IPS DF 6.9 (cell line): Measurements from ENCODE around the gene TAS2R42.
A peak's percentile ranks its signal among the peaks of the same experiment; 100 is the strongest.

Experiments used
- DNase-seq: peaks from one replicate; pipeline ENCODE4 v3.0.0-alpha.2; 2013; ENCODE audit warnings: low read depth, low spot score
- H3K27ac ChIP-seq: one replicate; pipeline ENCODE4 v1.5.1; 2013; ENCODE audit warnings: low read length, control low read depth
- H3K27me3 ChIP-seq: 2 replicates; pipeline ENCODE4 v1.6.1; 2013; ENCODE audit warnings: mild to moderate bottlenecking, low read length; ENCODE audit not compliant: control insufficient read depth, insufficient read depth
- H3K36me3 ChIP-seq: 2 replicates; pipeline ENCODE4 v1.6.1; 2013; ENCODE audit warnings: low read length; ENCODE audit not compliant: control insufficient read depth, insufficient read depth
- H3K4me1 ChIP-seq: 2 replicates; pipeline ENCODE4 v1.6.1; 2013; ENCODE audit warnings: low read length; ENCODE audit not compliant: control insufficient read depth, insufficient read depth
- H3K4me3 ChIP-seq: 2 replicates; pipeline ENCODE4 v1.5.1; 2013; ENCODE audit warnings: mild to moderate bottlenecking, low read length
- H3K9me3 ChIP-seq: 2 replicates; pipeline ENCODE4 v1.6.1; 2013; ENCODE audit warnings: low read length, inconsistent platforms; ENCODE audit not compliant: control insufficient read depth, insufficient read depth
- WGBS: extraction: QIAGEN DNeasy Blood & Tissue Kit; methylation state at CpG from one replicate; pipeline ENCODE4 v1.1.7; 2013; ENCODE audit warnings: mixed read lengths, missing lambda C conversion rate; ENCODE audit not compliant: insufficient read length, insufficient coverage; 5-methylcytosine and 5-hydroxymethylcytosine counted together

The TAS2R42 gene

GRCh38 chr12:11186837-11187236 lies at the start of gene TAS2R42:
TSS of gene TAS2R42 (minus strand) at chr12:11186937. CDS start at chr12:11186937, 0 bp downstream.
- Histone ChIP-seq H3K27ac (no peak within 1 kb of the TSS), H3K27me3 (no peaks in the 10 kb centered on the region), H3K36me3 (no peaks in the 10 kb centered on the region), H3K9me3 (no peaks in the 10 kb centered on the region), H3K4me1 (no peaks in the 10 kb centered on the region), H3K4me3 (no peak within 1 kb of the TSS)
- WGBS, result no CpG with 5 or more reads among the region's 2 CpGs
- no peak for DNase-seq

- Histone ChIP-seq H3K27me3 (no peaks in the 10 kb centered on the region), H3K36me3 (no peaks in the 10 kb centered on the region), H3K9me3 (no peaks in the 10 kb centered on the region), H3K4me3 (no peak overlapping the region), H3K27ac (no peak overlapping the region), H3K4me1 (no peaks in the 10 kb centered on the region)
- WGBS, result no CpG with 5 or more reads among the region's 5 CpGs
- DNase-seq, result no peak
Observed at GRCh38 chr12:11233532-11233931, 46.8 kb upstream of the TAS2R42 start.

GRCh38 chr12:11228296-11228879 lies 41.7 kb upstream of the TAS2R42 start:
- no peak overlapping the region for H3K4me3 ChIP-seq
- no peaks in the 10 kb centered on the region for H3K4me1 ChIP-seq
- no peaks in the 10 kb centered on the region for H3K36me3 ChIP-seq
- no peaks in the 10 kb centered on the region for H3K27me3 ChIP-seq
- WGBS, result no CpG with 5 or more reads among the region's 5 CpGs
- H3K9me3 ChIP-seq, result no peaks in the 10 kb centered on the region
- DNase-seq, result peak; percentile 73
- no peak overlapping the region for H3K27ac ChIP-seq

GRCh38 chr12:11227373-11227772 lies 40.6 kb upstream of the TAS2R42 start:
- Histone ChIP-seq H3K27ac (no peak overlapping the region), H3K27me3 (no peaks in the 10 kb centered on the region), H3K36me3 (no peaks in the 10 kb centered on the region), H3K9me3 (no peaks in the 10 kb centered on the region), H3K4me3 (no peak overlapping the region), H3K4me1 (no peaks in the 10 kb centered on the region)
- DNase-seq, result no peak
- WGBS, result no CpG with 5 or more reads among the region's 4 CpGs

- DNase-seq, result no peak
- Histone ChIP-seq H3K27me3 (no peaks in the 10 kb centered on the region), H3K4me3 (no peak overlapping the region), H3K4me1 (no peaks in the 10 kb centered on the region), H3K27ac (no peak overlapping the region), H3K9me3 (no peaks in the 10 kb centered on the region), H3K36me3 (no peaks in the 10 kb centered on the region)
- WGBS, result no CpG with 5 or more reads among the region's 1 CpG
Observed at GRCh38 chr12:11209113-11209512, 22.4 kb upstream of the TAS2R42 start.

- WGBS, result no CpG with 5 or more reads among the region's 3 CpGs
- Histone ChIP-seq H3K36me3 (no peaks in the 10 kb centered on the region), H3K9me3 (no peaks in the 10 kb centered on the region), H3K4me1 (no peaks in the 10 kb centered on the region), H3K27me3 (no peaks in the 10 kb centered on the region), H3K4me3 (no peak overlapping the region), H3K27ac (no peak overlapping the region)
- DNase-seq, result no peak
Observed at GRCh38 chr12:11204173-11204572, 17.4 kb upstream of the TAS2R42 start.

- H3K27me3 ChIP-seq, result no peaks in the 10 kb centered on the region
- DNase-seq, result no peak
- H3K27ac ChIP-seq, result no peak overlapping the region
- no peak overlapping the region for H3K4me3 ChIP-seq
- no peaks in the 10 kb centered on the region for H3K4me1 ChIP-seq
- H3K9me3 ChIP-seq, result no peaks in the 10 kb centered on the region
- no peaks in the 10 kb centered on the region for H3K36me3 ChIP-seq
Observed at GRCh38 chr12:11202811-11203210, 16.1 kb upstream of the TAS2R42 start.

GRCh38 chr12:11183011-11183410 lies 3.7 kb downstream of the TAS2R42 start:
- DNase-seq, result no peak
- Histone ChIP-seq H3K27me3 (no peaks in the 10 kb centered on the region), H3K4me3 (no peak overlapping the region), H3K9me3 (no peaks in the 10 kb centered on the region), H3K36me3 (no peaks in the 10 kb centered on the region), H3K27ac (no peak overlapping the region), H3K4me1 (no peaks in the 10 kb centered on the region)

- Histone ChIP-seq H3K4me3 (no peak overlapping the region), H3K4me1 (no peaks in the 10 kb centered on the region), H3K27ac (no peak overlapping the region), H3K9me3 (no peaks in the 10 kb centered on the region), H3K36me3 (no peaks in the 10 kb centered on the region), H3K27me3 (no peaks in the 10 kb centered on the region)
- DNase-seq, result no peak
Observed at GRCh38 chr12:11182529-11182928, 4.2 kb downstream of the TAS2R42 start.

GRCh38 chr12:11178250-11178649 lies 8.5 kb downstream of the TAS2R42 start:
- H3K36me3 ChIP-seq, result no peaks in the 10 kb centered on the region
- H3K4me1 ChIP-seq, result no peaks in the 10 kb centered on the region
- no CpG with 5 or more reads among the region's 1 CpG for WGBS
- no peaks in the 10 kb centered on the region for H3K9me3 ChIP-seq
- H3K27me3 ChIP-seq, result no peaks in the 10 kb centered on the region
- H3K27ac ChIP-seq, result no peak overlapping the region
- H3K4me3 ChIP-seq, result no peak overlapping the region
- DNase-seq, result no peak

- H3K36me3 ChIP-seq, result no peaks in the 10 kb centered on the region
- no peaks in the 10 kb centered on the region for H3K9me3 ChIP-seq
- H3K4me3 ChIP-seq, result no peak overlapping the region
- no peak for DNase-seq
- WGBS, result no CpG with 5 or more reads among the region's 2 CpGs
- no peaks in the 10 kb centered on the region for H3K4me1 ChIP-seq
- H3K27ac ChIP-seq, result no peak overlapping the region
- H3K27me3 ChIP-seq, result no peaks in the 10 kb centered on the region
Observed at GRCh38 chr12:11174022-11174421, 12.7 kb downstream of the TAS2R42 start.
